Right atrium auricular region (tissue), 2 donors: ENCODE measurements around the gene SALL3. TPM values are rescaled to one million over a fixed set of nuclear protein-coding genes. Genes with fewer than 3 reads are reported as not detected.

Experiments
- DNase-seq: peaks from one replicate; pipeline ENCODE4 v3.0.0-alpha.2; 2019; ENCODE audit warnings: low spot score
- H3K27ac ChIP-seq, 2 donors: fragments of 200-600 bp; sonication (generic); 1 replicate in 1 of 2; 2 replicates in 1 of 2; pipeline ENCODE4 v1.5.1; 2016 to 2019
- H3K27me3 ChIP-seq, 2 donors: fragments of 200-600 bp; sonication (generic); one replicate each; pipeline versions ENCODE4 v1.5.1 to v1.6.0; 2017 to 2019
- H3K36me3 ChIP-seq: fragments of 200-600 bp; sonication (generic); one replicate; pipeline ENCODE4 v1.5.1; 2016
- H3K4me1 ChIP-seq, 2 donors: fragments of 200-600 bp; sonication (generic); one replicate each; pipeline versions ENCODE4 v1.5.1 to v1.6.0; 2017 to 2019
- H3K4me3 ChIP-seq, 2 donors: fragments of 200-600 bp; sonication (generic); 1 replicate in 1 of 2; 2 replicates in 1 of 2; pipeline ENCODE4 v1.5.1; 2017 to 2019; ENCODE audit warnings: mild to moderate bottlenecking in 1 of 2, moderate library complexity in 1 of 2
- H3K9me3 ChIP-seq, 2 donors: fragments of 200-600 bp; sonication (generic); one replicate each; pipeline ENCODE4 v1.5.1; 2019
- total RNA-seq, 2 donors: library from RNA; depleted of rRNA; stranded (reverse); fragments of >200 nt; gene quantifications; one replicate each; pipeline ENCODE4 v1.1.0, GENCODE V29; 2016
- TF ChIP-seq, protein P1 (sequence below), 2 donors: fragments of 200-600 bp; sonication (generic); IDR thresholded peaks; one replicate each; pipeline ENCODE4 v1.5.1; 2019; ENCODE audit warnings: antibody characterized with exemption in 2 of 2

The SALL3 gene
- total RNA-seq, result 1 to 10 TPM; 1.5 to 2.5 TPM

DNA sequence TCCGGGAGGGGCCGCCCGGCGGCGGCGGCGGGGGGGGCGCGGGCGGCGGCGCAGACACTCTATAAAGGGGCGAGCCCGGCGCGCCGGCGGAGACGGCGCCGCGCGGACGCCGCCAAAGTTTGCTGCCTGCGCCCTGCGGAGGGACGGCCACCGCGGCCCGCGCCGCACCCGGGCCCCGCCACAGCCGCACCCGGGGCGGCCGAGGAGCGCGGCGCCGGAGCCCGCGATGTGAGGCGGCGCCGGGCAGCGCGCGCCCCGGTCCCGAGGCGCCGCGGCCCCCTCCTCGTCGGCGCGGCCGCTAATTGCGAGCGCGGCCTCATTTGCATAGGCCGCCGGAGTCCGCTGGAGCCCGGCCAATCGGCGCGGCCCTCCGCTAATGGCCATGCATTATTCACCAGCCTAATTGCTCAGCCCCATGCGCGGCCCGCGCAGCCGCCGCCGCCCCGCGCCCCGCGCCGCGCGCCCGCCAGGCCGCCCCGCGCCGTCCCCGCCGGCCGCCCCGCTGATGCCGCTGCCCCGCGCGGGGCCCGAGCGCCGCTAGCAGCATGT is at the start of gene SALL3:
TSS of gene SALL3 (plus strand) at position 89 of the 549 bp plus-strand sequence. CDS start at position 546, 457 bp downstream.
- no peak for DNase-seq
- H3K27me3 ChIP-seq, result peaks cover 15 to 26% of the 10 kb centered on the region in 2 donors
- H3K27ac ChIP-seq, result peak within 1 kb of the TSS; percentile 56
- TF ChIP-seq, protein P1, sequence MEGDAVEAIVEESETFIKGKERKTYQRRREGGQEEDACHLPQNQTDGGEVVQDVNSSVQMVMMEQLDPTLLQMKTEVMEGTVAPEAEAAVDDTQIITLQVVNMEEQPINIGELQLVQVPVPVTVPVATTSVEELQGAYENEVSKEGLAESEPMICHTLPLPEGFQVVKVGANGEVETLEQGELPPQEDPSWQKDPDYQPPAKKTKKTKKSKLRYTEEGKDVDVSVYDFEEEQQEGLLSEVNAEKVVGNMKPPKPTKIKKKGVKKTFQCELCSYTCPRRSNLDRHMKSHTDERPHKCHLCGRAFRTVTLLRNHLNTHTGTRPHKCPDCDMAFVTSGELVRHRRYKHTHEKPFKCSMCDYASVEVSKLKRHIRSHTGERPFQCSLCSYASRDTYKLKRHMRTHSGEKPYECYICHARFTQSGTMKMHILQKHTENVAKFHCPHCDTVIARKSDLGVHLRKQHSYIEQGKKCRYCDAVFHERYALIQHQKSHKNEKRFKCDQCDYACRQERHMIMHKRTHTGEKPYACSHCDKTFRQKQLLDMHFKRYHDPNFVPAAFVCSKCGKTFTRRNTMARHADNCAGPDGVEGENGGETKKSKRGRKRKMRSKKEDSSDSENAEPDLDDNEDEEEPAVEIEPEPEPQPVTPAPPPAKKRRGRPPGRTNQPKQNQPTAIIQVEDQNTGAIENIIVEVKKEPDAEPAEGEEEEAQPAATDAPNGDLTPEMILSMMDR (IDR thresholded peaks at IDR 0.05), result no peak
- H3K4me3 ChIP-seq, result peak within 1 kb of the TSS; percentile 33 to 47
- no peaks in the 10 kb centered on the region for H3K36me3 ChIP-seq
- no peaks in the 10 kb centered on the region for H3K9me3 ChIP-seq
- H3K4me1 ChIP-seq, result peaks cover 0 to 19% of the 10 kb centered on the region in 2 donors

DNA sequence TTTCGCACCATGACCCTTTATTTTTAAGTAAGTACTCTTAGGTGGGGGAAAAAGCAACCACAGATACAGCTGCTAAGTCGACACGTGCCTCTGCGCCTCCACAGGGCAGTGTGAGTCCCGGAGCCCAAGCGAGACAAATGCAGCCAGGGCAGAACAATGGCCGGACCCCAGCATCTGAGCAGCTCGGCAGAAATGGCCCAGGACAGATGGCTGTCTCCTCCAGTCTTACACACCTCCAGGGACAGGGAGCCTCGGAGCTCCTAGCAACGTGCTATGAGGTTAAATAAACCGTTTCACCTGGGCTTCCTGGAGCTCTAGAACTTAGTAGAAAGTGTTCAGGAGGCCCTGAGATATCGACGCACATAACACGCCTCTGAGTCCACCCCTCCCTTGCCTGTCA is 47.3 kb upstream of the SALL3 start:
- Histone ChIP-seq H3K4me1 (no peaks in the 10 kb centered on the region), H3K36me3 (no peaks in the 10 kb centered on the region), H3K27me3 (no peaks in the 10 kb centered on the region), H3K27ac (no peak overlapping the region), H3K9me3 (no peaks in the 10 kb centered on the region), H3K4me3 (no peak overlapping the region)
- no peak for DNase-seq
- TF ChIP-seq, protein P1 (IDR thresholded peaks at IDR 0.05), result no peak

DNA sequence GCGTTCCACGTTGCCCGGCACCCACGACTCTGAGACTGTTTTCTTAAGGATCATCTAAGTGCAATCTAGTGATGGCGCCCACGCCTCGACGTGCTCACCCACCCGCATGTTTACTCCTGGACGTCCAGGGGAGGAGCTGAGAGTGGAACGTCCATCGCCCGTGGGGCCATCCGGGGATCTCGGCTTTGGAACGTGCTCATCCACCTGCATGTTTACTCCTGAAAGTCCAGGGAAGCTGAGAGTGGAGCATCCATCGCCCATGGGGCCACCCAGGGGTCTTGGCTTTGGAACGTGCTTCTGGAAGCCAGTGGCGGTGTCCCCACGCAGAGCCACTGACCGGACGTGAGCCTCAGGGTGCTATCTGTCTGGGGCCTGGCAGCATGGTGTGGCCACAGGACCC is 45.6 kb upstream of the SALL3 start:
- Histone ChIP-seq H3K27me3 (no peaks in the 10 kb centered on the region), H3K27ac (no peak overlapping the region), H3K9me3 (no peaks in the 10 kb centered on the region), H3K4me3 (no peak overlapping the region), H3K4me1 (no peaks in the 10 kb centered on the region), H3K36me3 (no peaks in the 10 kb centered on the region)
- TF ChIP-seq, protein P1 (IDR thresholded peaks at IDR 0.05), result no peak
- DNase-seq, result no peak

DNA sequence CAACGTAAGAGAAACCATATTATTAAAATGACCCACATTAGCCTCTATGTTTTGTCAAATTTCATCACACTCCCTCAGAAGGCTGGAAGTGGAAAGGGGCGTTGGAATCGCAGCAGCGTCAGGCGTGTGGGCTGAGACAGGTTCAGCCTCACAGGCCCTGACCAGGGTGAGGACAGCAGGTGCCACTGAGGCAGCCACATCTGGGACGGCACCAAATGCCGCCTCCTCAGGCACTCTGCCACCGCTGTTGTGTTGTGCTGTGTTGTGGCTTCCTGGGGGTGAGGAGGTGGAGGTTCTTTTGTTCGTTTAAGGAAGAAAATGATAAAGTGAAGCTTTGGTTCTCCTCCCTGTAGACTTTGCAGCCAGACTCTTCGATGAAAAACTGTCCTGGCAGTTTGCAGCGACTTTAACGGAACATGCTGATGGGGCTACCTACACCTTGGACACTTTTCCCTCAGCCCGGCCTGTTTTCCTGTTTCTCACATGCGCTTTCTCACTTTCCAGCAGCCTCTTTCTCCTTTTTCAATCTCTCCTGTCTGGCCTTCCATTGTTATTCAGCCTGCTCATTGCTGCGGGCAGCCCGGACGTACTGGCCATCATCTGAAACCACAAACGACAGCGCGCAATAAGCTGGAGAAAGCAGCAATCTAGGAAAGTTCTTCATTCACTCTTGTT is 44.9 kb upstream of the SALL3 start:
- Histone ChIP-seq H3K27ac (no peak overlapping the region), H3K4me3 (no peak overlapping the region), H3K9me3 (no peaks in the 10 kb centered on the region), H3K27me3 (no peaks in the 10 kb centered on the region), H3K4me1 (no peaks in the 10 kb centered on the region), H3K36me3 (no peaks in the 10 kb centered on the region)
- no peak for DNase-seq
- TF ChIP-seq, protein P1 (IDR thresholded peaks at IDR 0.05), result no peak

DNA sequence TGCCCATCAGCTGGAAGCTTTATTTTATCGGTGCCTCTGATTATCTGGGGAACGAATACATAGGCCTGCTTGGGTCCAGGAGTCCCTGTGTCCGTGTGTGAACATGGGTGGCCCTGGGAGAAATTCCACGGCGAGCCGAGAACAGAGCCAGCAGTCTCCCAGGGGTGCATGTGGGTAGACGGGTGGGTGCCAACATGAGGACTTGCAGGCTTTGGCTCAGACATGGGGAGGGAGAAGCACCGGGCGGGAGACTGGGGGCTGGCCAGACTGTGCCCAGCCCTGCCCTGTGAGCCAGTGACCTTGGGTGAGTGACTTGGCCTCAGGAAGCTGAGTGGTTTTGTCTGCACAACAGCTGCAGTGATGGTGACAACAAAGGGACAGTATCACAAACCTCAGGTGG is 44.2 kb upstream of the SALL3 start:
- H3K27ac ChIP-seq, result no peak overlapping the region
- no peaks in the 10 kb centered on the region for H3K36me3 ChIP-seq
- H3K4me3 ChIP-seq, result no peak overlapping the region
- no peak for DNase-seq
- no peaks in the 10 kb centered on the region for H3K27me3 ChIP-seq
- TF ChIP-seq, protein P1 (IDR thresholded peaks at IDR 0.05), result no peak
- H3K4me1 ChIP-seq, result no peaks in the 10 kb centered on the region
- H3K9me3 ChIP-seq, result no peaks in the 10 kb centered on the region
